Midbrain (tissue), 1 donor: ENCODE results near the gene IDH2.
"Not testable (repeated sequence)": the region's sequence is repeated elsewhere in the genome, so short reads cannot be mapped to it uniquely, and the experiment has no call there.

Source experiments
- DNase-seq: peaks from one replicate; lab custom pipeline; 2025; lab: John Stamatoyannopoulos, UW

Gene IDH2

DNA sequence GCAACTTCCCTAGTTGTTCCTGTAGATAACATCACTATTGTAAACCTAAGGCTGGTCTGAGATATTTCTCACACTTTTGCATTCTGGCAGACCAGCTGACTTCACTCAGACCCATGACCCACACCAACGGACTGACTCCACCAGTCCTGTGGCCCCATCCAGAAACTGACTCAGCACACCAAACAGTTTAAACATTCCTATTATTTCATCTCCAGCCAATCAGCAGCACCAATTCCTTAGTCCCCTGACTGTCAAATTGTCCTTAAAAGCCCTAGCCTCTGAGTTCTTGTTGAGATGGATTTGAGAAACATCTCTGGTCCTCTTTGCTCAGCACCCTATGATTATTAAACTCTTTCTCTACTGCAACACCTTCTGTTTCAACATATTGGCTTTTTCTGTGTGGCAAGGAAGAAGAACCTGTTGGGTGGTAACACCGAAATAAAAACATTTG is 12.2 kb upstream of the IDH2 start:
- no peak for DNase-seq

DNA sequence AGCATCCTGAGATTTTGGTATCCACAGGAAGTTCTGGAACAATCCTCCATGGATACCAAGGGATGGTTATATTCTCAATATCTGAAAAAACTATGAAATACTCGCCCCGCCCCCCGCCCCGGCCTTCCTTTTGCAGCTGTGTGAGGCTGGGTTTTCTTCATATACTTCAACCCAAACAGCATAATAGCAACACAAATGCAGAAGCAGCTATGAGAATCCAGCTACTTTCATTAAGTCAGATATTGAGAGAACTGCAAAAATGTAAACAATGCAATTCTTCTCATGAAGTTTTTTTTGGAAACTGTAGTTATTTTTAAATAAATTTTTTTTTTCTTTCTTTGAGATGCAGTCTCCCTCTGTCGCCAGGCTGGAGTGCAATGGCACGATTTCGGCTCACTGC is 10.9 kb upstream of the IDH2 start:
- no peak for DNase-seq

DNA sequence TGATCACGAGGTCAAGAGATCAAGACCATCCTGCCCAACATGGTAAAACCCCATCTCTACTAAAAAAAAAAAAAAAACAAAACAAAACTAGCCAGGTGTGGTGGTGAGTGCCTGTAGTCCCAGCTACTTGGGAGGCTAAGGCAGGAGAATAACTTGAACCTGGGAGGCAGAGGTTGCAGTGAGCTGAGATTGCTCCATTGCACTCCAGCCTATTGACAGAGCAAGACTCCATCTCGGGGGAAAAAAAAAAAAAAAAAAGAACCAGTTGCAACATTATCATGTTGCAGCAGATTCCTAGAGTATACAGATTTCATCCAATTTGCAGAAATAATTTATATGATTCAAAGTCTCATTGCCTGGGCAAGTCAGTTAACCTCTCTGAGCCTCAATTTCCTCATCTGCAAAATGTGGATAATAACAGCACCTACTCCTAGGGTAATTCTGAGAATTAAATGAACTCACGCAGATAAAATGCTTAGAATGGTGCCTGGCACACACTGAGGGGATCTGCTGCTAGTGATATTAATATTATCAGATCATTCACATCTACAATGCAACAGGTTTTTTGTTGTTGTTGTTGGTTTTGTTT is 7.0 kb upstream of the IDH2 start:
- DNase-seq = not testable (repeated sequence)

DNA sequence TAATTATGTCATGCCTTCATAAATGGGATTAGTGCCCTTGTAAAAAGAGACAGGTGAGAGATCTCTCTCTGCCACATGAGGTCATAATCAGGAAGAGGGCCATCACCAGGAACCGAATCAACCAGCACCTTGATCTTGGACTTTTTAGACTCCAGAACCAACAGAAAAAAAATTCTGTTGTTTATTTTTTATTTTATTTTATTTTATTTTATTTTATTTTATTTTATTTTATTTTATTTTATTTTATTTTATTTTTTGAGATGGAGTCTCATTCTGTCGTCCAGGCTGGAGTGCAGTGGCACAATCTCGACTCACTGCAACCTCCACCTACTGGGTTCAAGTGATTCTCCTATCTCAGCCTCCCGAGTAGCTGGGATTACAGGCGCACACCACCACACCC is 5.8 kb upstream of the IDH2 start:
- DNase-seq = not testable (repeated sequence)

DNA sequence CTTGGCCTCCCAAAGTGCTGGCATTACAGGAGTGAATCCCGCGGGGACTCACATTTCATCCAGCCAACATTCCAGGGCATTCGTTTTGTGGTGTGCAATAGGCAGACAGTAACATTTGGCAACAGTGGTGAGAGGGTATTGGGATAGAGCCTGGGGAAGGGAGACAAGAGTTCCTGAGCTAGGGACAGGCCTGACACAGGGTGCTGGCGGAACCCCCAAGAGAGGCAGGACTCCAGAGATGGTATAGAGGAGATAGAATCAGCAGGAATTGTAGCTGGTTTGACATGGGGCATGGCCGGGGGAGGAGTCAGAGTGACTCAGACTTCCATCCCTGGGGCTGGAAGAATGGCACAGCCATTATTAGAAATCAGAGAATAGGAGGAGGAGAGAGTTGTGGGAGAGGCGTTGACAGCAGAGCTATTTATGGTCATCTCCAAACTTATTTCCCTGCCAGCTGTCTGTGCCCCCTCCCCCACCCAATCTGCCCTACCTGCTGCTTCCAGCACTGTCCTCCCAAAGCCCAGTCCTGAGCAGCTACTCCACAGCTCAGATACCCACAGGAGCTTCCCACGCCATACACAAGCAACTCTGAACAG is 4.4 kb upstream of the IDH2 start:
- DNase-seq = no peak

DNA sequence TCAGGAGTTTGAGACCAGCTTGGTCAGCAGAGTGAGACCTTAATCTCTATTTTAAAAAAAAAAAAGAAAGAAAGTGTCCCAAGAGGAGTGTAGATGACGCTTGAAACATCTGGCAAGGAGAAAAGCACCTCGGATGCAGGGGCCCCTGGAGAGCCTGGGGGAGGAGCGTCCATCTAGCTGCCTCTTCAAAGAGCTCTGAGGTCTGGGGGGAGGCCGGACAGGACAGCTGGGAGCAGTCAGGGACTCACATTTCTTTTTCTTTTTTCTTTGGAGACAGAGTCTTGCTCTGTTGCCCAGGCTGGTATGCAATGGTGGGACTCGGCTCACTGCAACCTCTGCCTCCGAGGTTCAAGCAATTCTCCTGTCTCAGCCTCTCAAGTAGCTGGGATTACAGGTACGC is 3.3 kb upstream of the IDH2 start:
- DNase-seq = no peak

DNA sequence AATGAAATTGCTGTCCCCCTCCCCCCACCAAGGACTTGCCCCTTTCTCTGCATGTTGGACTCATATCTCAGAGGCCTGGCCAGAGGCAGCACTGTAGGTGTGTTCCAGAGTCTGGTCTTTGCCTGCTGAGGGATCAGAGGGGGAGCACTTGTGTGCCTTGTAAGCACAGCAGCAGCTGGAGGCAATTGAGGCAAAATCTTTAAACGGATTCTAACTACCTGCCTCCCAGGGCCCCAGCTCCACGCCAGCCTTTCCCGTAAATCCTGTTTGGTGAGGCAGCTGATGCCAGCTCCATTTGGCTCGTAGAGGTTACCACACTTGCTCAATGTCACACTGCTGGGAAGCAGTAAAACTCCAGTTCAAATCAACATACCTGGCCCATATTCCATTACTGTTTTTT is 2.3 kb upstream of the IDH2 start:
- DNase-seq = no peak

DNA sequence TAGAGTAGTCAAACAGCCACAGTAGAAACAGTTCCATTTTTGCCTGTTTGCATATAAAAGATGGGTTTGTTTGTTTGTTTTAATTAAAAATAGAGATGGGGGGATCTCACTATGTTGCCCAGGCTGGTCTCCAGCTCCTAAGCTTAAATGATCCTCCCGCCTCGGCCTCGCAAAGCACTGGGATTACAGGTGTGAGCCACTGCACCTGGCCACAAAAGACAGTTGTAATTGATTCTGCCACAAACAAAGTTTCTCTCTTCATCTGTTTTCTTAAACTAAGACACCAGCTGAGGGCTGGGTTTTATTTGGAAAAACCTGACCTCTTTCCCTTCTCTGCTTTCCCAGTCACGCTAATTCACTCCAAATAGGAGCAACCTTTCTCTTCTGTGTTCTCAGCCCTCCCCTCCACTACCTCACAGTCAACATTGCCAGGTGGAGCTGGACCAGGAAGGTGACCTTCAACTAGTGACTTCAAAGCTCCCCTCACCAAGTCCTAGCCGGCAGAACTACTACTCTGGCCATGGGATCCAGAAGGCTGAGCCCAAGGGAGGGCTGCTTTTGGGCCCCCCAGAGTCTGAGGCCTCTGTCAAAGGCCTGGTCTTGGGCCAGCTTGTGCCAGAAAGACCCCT is 1.5 kb upstream of the IDH2 start:
- no peak for DNase-seq

DNA sequence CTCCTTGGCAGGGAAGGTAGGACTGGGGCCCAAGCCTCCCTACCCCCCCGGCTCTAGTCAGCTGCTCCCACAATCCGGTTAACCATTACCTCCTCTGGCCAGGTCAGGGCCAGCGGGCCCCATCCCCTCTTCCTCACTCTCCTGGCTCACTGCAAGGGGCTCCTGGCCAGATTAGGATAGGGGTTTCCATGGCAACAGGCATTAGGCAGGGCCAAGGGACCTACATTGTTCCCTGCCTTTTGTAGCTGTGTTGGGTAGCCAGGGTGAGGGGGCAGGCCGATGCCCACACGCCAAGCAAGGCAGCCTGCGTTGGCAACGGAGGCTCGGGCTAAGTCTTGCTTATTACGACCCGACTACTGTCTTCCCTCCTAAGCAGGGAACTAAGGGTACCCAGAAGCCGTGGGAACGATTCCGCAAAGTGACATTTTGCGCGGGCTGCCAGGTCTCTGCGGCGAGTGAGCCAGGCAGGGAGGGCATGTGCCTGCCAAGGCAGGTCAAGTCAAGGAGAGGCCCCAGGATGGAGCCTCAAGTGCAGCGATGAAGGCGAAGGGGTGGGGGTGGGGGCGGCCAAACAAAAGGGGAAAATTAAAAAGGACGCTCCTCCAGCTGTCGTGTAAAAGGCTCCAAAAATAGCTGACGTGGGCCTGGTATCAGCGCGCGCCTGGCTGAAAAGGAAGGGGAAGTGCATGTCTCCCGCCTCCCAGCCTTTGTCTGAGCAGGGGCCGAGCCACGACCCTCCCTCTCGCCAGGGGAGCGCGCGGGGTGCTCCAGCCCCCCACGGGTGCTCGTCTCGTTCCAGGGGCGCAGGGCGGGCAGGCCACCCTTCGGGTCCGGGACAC is 919 bp downstream of the IDH2 start:
- DNase-seq = peak; percentile 89

DNA sequence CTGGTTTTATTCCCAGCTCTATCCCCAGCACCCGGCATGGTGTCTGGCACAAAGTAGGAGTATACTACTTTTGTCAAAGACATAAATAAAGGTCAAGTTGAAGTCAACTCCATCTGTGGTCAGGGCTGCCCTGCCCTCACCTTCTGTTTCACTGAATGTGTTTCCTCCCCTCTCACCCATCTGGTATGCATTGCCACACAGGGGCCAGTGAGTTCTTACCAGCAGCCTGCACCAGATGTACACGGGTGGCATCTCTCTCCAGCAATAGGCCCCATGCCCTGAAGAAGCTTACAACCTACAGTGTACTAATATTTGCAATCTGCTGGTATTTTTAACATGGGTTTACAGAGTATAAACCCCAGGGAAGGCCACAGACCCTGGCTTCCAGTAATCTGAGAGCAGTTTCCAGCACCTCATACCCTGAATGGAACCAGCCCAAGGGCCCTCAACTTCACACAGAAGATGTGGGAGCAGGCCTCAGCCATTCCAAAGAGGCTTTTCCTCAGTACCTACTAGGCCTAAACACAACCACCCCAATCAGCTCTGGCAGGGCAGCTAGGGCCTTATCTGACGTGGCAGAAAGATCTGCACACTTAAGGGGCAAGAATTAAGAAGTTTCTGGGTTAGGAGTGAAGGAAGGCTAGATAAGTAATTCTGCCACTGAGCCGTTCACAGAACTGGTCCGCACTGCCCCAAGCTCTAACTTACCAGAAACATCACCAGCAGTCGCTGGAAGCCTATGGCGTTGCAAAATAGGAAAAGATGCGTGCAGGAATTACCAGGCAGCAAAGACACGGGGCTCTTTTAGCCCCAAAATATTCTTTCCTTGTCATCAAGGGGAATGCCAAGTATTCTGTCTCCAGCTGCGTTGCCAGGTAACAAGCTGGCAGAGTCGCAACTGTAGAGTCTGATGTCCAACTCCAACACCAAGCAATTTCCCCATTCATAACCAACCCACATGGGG is 2.1 kb downstream of the IDH2 start:
- peak; percentile 70 for DNase-seq

DNA sequence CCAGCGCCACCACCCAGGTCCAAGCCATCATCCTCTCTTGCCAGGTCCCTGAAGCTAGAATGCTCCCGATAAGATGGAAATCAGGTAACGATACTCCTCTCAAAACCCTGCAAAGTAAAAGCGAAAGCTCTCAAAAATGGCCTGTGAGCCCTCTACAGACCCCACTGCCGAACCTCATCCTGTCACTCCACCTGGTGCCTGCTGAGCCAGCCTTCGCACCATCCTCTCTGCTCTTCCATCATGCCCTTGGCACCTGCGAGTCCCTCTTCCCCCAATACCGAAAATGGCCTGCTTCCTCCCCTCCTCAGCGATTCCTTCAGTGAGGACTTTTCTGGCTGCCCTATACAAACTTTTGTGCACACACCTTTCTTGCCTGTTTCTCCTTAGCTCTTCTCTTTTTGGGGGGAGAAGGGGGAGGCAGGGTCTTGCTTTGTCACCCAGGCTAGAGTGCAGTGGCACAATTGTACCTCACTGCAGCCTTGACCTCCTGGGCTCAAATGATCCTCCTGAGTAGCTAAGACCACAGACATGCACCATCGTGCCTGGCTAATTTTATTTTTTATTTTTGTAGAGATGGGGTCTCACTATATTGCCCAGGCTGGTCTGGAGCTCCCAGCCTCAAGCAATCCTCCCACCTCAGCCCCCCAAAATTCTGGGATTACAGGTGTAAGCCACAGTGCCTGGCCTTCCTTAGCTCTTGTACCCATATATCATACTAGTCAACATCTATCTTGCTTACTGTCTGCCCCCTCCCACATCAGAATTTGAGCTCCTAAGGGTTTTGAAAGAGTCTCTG is 3.0 kb downstream of the IDH2 start:
- no peak for DNase-seq

DNA sequence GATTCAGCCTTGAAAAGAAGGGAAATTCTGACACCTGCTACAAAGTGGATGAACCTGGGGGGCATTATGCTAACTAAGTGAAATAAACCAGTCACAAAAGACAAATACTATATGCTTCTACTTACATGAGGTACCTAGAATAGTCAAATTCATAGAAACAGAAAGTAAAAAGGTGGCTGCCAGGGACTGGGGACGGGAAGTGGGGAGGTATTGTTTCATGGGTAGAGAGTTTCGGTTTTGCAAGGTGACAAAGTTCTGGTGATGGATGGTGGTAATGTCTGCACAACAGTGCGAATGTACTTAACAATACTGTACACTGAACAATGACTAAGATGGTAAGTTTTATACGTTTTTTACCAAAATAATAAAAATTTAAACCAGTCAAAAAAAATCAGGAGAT is 4.8 kb downstream of the IDH2 start:
- no peak for DNase-seq

DNA sequence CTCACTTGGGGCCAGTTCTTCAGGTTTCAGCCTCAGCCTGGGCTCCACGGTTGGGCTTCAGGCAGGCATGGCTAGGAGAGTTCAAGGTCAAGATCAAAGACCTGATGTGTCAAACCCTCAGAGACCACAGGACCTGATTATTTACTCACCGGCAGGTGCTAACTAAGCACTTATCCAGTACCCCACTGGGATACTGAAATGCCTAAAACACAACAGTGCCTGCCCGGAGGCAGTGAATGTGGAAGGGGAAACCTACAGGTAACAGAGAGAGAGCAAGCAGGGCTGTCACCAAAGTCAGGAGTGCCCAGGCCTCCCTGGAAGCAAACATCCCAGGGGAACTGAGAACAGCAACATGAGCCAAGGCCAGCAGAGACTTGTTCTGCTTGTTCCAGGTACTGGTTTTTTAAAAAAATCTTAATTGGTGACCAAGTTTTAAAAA is 6.7 kb downstream of the IDH2 start:
- no peak for DNase-seq

DNA sequence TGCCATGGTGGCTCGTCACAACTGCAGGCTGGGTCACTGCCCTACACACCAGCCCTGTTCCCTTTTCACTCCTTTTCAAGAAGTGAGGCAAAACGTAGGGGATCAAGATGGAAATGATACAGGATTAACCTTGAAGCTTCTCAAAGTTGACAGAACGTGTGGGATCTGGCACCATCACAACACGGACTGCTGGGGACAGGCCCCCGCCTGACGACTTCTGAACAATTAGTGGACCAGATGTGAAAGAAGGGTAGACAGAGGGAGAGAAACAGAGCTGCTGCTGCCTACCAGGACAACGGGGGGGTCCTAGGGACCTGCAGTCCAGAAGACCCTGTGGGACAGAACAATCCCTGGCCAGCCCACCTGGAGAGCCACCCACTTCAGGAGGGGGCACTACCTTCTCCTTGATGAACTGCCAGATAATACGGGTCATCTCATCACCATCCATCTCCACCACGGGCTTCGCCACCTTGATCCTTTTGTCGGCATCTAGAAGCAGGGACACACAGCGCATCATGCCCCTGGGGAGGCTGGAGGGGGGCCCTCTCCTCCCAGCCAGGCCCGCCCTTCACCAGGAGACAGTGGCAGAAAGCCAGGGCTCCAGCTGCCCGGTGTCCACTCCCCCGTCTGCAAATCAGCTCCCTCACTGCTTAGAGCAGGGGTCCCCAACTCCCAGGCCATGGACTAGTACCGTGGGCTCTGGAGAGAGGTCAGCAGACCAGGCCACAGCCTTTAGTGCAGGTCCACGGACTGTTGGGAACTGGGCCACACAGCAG is 10.9 kb downstream of the IDH2 start:
- DNase-seq = no peak

DNA sequence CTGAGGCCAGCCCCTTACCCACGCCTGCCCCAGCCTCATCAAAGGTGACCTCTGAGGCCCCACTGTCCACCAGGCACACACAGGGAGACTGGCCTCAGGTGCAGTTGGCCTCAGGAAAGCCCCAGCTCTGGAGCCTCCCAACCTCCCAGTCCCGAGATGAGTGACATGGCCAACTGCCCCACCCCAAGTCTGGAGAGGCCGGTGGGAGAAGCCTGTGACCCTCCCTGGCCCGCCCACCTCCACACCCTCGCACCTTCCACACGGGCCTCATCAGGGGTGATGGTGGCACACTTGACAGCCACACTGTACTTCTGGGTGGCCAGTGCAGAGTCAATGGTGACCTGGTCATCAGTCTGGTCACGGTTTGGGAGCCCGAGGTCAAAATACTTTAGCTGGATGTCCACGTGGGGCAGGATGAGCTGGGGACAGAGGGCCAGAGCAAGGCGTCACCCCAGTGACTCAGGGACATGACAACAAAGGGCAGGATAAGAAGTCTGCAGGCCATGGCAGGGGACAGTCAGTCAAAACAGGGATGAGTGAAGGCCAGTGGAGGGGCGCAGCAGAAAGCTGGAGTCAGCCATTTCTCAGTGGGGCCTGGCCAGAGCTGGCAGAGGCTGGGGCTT is 11.9 kb downstream of the IDH2 start:
- no peak for DNase-seq

DNA sequence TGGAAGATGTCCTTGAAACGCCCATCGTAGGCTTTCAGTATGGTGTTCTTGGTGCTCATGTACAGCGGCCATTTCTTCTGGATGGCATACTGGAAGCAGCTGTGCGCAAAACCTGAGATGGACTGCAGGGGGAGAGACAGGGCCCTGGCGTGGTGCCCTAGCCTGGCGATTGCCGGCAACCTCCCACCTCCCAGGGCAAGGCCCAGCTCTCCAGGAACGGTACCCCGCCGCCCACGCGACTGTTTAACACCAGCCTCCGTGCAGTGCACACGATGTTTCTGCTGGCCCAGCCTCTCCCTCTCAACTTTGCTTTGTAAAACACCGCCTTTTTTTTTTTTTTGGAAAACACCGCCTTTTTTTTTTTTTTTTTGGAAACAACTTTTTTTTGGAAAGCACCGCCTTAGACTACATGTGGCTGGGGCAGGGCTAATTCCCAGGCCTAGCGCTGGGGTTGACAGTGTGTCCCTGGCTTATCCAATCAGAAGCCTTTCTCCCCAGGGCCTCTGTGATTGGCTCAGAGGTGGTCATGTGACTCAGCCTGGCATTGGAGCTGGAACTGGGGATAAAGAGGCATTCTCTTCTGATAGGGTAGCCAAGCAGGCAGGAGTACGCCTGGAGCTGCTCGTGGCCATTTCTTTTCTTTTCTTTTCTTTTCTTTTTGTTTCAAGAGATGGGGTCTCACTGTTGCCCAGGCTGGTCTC is 14.7 kb downstream of the IDH2 start:
- DNase-seq = no peak

DNA sequence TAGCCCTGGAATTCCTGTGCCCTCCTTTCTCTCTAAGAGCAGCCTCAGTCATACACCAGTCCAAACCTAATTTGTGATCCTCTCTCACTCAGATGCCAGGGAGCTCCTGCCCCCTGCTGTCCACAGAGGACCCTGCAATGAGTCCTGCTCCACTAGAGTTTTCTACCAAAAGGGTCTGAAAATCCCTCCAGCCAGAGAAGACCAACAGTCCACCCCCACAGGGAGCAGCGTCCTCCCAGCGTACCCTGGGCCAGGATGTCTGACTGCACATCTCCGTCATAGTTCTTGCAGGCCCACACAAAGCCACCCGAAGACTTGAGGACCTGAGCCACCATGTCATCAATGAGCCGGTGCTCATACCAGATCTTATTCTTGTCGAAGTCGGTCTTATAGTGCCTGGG is 15.4 kb downstream of the IDH2 start:
- no peak for DNase-seq

DNA sequence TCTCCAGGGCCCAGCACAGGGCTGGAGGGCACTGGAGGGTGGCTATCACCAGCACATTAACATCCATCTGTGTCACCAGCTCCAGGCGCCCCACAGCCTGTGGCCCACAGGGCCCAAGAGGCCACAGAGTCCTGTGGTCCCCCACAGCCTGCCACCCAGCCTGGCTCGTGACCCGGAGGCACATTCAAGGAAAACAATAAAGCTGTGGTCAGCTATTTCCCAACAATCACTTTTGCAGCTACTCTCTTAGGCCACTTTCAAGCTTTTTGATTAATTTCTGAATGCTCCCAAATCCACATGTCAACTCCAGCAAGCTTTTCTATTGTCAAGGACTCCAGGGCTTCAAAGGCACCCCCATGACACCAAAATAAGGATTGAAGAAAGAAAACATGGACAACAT is 16.7 kb downstream of the IDH2 start:
- DNase-seq = no peak

DNA sequence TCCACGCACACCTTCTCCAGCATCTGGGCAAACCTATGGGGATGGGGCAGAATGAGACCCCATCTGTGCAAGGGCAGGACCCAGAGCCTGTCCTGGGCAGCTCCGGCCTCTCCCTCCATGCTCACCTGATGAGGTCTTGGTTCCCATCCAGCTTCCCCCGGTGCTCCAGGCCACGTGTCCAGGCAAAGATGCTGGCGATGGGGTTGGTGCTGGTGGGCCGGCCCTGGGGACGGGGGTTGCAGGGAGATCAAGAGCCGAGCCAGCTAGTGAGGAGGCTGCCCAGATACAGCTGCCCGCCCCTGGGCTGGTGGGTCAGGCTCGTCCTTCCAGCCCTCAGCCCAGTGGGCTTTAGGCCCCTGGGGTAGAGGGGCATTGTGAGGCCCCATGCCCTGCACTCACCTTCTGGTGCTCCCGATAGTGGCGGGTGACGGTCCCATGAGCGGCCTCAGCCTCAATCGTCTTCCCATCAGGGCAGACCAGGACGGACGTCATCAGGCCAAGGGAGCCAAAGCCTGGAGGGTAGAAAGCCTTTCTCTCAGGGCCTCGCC is 17.3 kb downstream of the IDH2 start:
- no peak for DNase-seq
